Lung (tissue), 12 donors: ENCODE measurements around the gene GPC6. TPM values are rescaled to one million over a fixed set of nuclear protein-coding genes. Genes with fewer than 3 reads are reported as not detected.

Source experiments
- ATAC-seq: fragments of 200-7000 bp; cut with Tn5 transposase; one replicate; pipeline ENCODE4 v1.9.1; 2020; ENCODE audit warnings: moderate number of reproducible peaks; ENCODE audit not compliant: insufficient read depth, low FRiP score
- DNase-seq, 3 donors: peaks; one replicate each; pipeline ENCODE4 v3.0.0-alpha.2; 2013 to 2017
- H3K27ac ChIP-seq, 2 donors: one replicate each; pipeline ENCODE4 v1.5.1; 2013; ENCODE audit warnings: mild to moderate bottlenecking in 2 of 2, moderate library complexity in 2 of 2, control low read depth in 1 of 2, inconsistent platforms in 1 of 2, low read depth in 1 of 2, low read length in 1 of 2
- H3K27me3 ChIP-seq, 3 donors: one replicate each; pipeline ENCODE4 v1.5.1; 2013; ENCODE audit warnings: low read length in 2 of 3; ENCODE audit not compliant: control insufficient read depth in 3 of 3, insufficient read depth in 3 of 3
- H3K36me3 ChIP-seq, 4 donors: one replicate each; pipeline ENCODE4 v1.5.1; 2013; ENCODE audit warnings: low read length in 4 of 4, mild to moderate bottlenecking in 1 of 4, moderate library complexity in 1 of 4; ENCODE audit not compliant: control insufficient read depth in 4 of 4, insufficient read depth in 4 of 4
- H3K4me1 ChIP-seq, 5 donors: one replicate each; pipeline ENCODE4 v1.5.1; 2013; ENCODE audit warnings: low read length in 5 of 5, mild to moderate bottlenecking in 2 of 5, moderate library complexity in 1 of 5; ENCODE audit not compliant: control insufficient read depth in 5 of 5, insufficient read depth in 5 of 5
- H3K4me3 ChIP-seq: one replicate; pipeline ENCODE4 v1.5.1; 2013; ENCODE audit warnings: mild to moderate bottlenecking, control low read depth, moderate library complexity
- H3K9ac ChIP-seq, 2 donors: one replicate each; pipeline ENCODE4 v1.5.1; 2013; ENCODE audit warnings: low read length in 2 of 2, control low read depth in 1 of 2; ENCODE audit not compliant: insufficient read depth in 1 of 2
- H3K9me3 ChIP-seq, 4 donors: one replicate each; pipeline ENCODE4 v1.5.1; 2013; ENCODE audit warnings: low read length in 3 of 4, mild to moderate bottlenecking in 1 of 4, moderate library complexity in 1 of 4; ENCODE audit not compliant: control insufficient read depth in 4 of 4, insufficient read depth in 3 of 4
- WGBS, 2 donors: extraction: QIAGEN DNeasy Blood & Tissue Kit; methylation state at CpG; one replicate each; pipeline ENCODE4 v1.1.7; 2013; 5-methylcytosine and 5-hydroxymethylcytosine counted together
- polyA plus RNA-seq, 2 donors: library from polyadenylated mRNA; stranded (reverse); fragments of 200-250 nt; gene quantifications; one replicate each; pipeline ENCODE4 v1.2.1, GENCODE V29; 2013
- total RNA-seq, 2 donors: library from RNA; depleted of rRNA in 1 of 2; stranded (reverse); fragments of >200 nt in 1 of 2; gene quantifications; one replicate each; pipeline ENCODE4 v1.2.1, GENCODE V29; 2014 to 2021
- TF ChIP-seq, protein P1 (sequence below): IDR thresholded peaks from 2 replicates; pipeline ENCODE4 v1.5.1; 2012; ENCODE audit warnings: mild to moderate bottlenecking; ENCODE audit errors: control extremely low read depth, extremely low read depth
- donor health status: control.
- donor health status: control.
- donor health status: Bipolar disorder and iron deficiency.
- donor health status: healthy.
- donor health status: DM: yes; HTN: yes; CAD: no.

The GPC6 gene
- total and polyA plus RNA-seq, 4 donors, result 0.45 to 31.4 (median 4.8) TPM

DNA sequence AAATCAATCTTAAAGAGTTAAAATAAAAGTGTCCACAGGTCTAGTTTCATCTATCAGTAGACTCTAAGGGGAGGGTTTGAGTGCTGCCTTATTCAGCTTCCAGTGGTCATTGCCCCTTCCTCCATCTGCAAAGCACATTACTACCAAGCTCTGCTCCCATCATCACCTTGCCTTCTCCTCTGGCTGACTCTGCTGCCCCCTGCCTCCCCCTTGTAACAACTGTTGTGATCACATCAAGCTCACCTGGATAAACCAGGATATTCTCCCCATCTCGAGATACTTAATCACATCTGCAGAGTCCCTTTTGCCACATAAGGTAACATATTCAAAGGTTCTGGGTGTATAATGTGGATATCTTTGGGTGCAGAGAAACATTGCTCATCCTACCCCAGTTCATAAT lies 43.3 kb upstream of the GPC6 start:
- no peak overlapping the region for H3K27ac ChIP-seq
- TF ChIP-seq, protein P1, sequence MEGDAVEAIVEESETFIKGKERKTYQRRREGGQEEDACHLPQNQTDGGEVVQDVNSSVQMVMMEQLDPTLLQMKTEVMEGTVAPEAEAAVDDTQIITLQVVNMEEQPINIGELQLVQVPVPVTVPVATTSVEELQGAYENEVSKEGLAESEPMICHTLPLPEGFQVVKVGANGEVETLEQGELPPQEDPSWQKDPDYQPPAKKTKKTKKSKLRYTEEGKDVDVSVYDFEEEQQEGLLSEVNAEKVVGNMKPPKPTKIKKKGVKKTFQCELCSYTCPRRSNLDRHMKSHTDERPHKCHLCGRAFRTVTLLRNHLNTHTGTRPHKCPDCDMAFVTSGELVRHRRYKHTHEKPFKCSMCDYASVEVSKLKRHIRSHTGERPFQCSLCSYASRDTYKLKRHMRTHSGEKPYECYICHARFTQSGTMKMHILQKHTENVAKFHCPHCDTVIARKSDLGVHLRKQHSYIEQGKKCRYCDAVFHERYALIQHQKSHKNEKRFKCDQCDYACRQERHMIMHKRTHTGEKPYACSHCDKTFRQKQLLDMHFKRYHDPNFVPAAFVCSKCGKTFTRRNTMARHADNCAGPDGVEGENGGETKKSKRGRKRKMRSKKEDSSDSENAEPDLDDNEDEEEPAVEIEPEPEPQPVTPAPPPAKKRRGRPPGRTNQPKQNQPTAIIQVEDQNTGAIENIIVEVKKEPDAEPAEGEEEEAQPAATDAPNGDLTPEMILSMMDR, result no peak
- peaks cover 0 to 1% (median 0%) of the 10 kb centered on the region in 5 donors for H3K4me1 ChIP-seq
- no peak overlapping the region for H3K4me3 ChIP-seq
- 66 to 69% methylated on average over 1 of the region's 1 CpG for WGBS, 2 donors
- H3K9me3 ChIP-seq, result no peaks in the 10 kb centered on the region
- ATAC-seq (no peak), DNase-seq (no peak)
- H3K9ac ChIP-seq, result no peak overlapping the region
- no peaks in the 10 kb centered on the region for H3K27me3 ChIP-seq
- no peaks in the 10 kb centered on the region for H3K36me3 ChIP-seq

DNA sequence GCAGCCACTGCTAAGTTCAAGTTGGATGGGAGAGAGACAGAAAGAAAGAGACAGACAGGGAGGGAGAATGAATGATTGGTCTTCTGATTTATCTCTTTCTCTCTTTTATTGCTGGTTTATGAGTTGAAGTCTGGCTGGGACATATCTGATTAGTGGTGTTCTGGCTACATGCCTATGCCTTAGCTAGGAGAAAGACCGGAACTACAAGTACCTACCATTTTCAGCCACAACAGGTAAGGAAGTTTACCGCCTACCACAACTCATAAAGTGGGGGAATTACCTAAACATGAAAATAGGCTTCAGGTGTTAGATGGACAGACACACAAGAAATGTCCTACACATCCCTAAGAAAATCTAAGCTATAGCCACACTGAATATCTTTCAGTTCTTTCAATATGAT lies 36.6 kb upstream of the GPC6 start:
- TF ChIP-seq, protein P1, result no peak
- DNase-seq (no peak), ATAC-seq (no peak)
- Histone ChIP-seq H3K9me3 (peaks cover 0 to 6% (median under 1%) of the 10 kb centered on the region in 4 donors), H3K4me3 (no peak overlapping the region), H3K4me1 (no peaks in the 10 kb centered on the region), H3K27ac (no peak overlapping the region), H3K27me3 (no peaks in the 10 kb centered on the region), H3K9ac (no peak overlapping the region), H3K36me3 (no peaks in the 10 kb centered on the region)
- 89 to 98% methylated on average over 2 of the region's 2 CpGs for WGBS, 2 donors

DNA sequence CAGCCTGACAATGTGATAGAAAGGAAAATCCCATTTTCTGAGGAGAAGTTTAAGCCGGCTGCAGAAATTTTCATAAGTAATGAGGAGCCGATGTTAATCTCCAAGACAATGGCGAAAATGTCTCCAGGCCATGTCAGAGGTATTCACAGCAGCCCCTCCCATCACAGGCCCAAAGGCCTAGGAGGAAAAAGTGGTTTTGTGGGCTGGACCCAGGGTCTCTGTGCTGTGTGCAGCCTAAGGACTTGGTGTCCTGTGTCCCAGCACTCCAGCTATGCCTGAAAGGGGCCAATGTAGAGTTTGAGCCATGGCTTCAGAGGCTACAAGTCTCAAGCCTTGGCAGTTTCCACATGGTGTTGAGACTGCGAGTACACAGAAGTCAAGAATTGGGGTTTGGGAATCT lies 32.9 kb upstream of the GPC6 start:
- DNase-seq, result no peak
- no peak overlapping the region for H3K27ac ChIP-seq
- no peak for ATAC-seq
- H3K9ac ChIP-seq, result no peak overlapping the region
- no peaks in the 10 kb centered on the region for H3K27me3 ChIP-seq
- peaks cover 0 to 6% (median 1%) of the 10 kb centered on the region in 4 donors for H3K9me3 ChIP-seq
- no peaks in the 10 kb centered on the region for H3K4me1 ChIP-seq
- 94 to 95% methylated on average over 4 of the region's 4 CpGs for WGBS, 2 donors
- H3K36me3 ChIP-seq, result no peaks in the 10 kb centered on the region
- TF ChIP-seq, protein P1, result no peak
- no peak overlapping the region for H3K4me3 ChIP-seq

DNA sequence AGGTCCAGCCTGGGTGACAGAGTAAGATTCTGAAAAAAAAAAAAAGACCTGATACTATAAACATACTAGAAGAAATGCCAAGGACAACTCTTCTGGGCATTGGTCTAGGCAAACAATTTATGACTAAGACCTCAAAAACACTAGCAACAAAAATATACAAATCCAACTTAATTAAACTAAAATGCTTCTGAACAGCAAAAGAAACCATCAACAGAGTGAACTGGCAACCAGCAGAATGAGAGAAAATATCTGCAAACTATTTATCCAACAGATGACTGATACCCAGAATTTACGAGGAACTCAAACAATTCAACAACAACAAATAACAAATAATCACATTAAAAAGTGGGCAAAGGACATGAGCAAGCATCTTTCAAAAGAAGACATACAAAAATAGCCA lies 26.8 kb upstream of the GPC6 start:
- TF ChIP-seq, protein P1, result no peak
- ATAC-seq (no peak), DNase-seq (no peak)
- Histone ChIP-seq H3K9me3 (peaks cover 0 to 3% (median 0%) of the 10 kb centered on the region in 4 donors), H3K27ac (no peak overlapping the region), H3K4me3 (no peak overlapping the region), H3K27me3 (no peaks in the 10 kb centered on the region), H3K4me1 (peaks cover 0 to 4% (median 0%) of the 10 kb centered on the region in 5 donors), H3K36me3 (no peaks in the 10 kb centered on the region), H3K9ac (no peak overlapping the region)
- 82 to 88% methylated on average over 1 of the region's 1 CpG for whole genome bisulfite sequencing, 2 donors
